H1 (cell line): ENCODE measurements around the gene FPR3. TPM values are rescaled to one million over a fixed set of nuclear protein-coding genes. Genes with fewer than 3 reads are reported as not detected.

Source experiments
- CHD7 ChIP-seq: fragments of 300-600 bp; sonication (generic); IDR thresholded peaks from 2 replicates; pipeline ENCODE4 v1.7.1; 2012; ENCODE audit warnings: low read length, moderate library complexity, mild to moderate bottlenecking, inconsistent platforms; ENCODE audit not compliant: insufficient replicate concordance
- RBBP5 ChIP-seq: IDR thresholded peaks from 2 replicates; pipeline ENCODE4 v1.7.1; 2012; ENCODE audit warnings: low read depth, mild to moderate bottlenecking, inconsistent platforms, low read length, moderate library complexity, borderline replicate concordance
- RFX5 ChIP-seq: IDR thresholded peaks from 2 replicates; pipeline ENCODE4 v1.6.1; 2011; ENCODE audit warnings: low read depth, low read length, improper control_type of control experiment, borderline replicate concordance
- RNF2 ChIP-seq: fragments of 200-900, 300-1000 bp; sonication (generic); IDR thresholded peaks from 2 replicates; pipeline ENCODE4 v1.7.1; 2016; ENCODE audit warnings: borderline replicate concordance, low read depth, mild to moderate bottlenecking, antibody characterized with exemption, low read length; ENCODE audit not compliant: poor library complexity, severe bottlenecking; ENCODE audit errors: missing control alignments
- SP4 ChIP-seq: IDR thresholded peaks from 2 replicates; pipeline ENCODE4 v1.6.1; 2012; ENCODE audit warnings: low read length, inconsistent platforms
- polyA plus RNA-seq, 7 experiments: library from polyadenylated mRNA; depleted of rRNA in 3 of 7; stranded (reverse) in 5 of 7; unstranded in 2 of 7; fragments of >200 nt in 5 of 7; fragments of 200-250 nt in 2 of 7; gene quantifications; 1 replicate in 5 of 7; 2 replicates in 1 of 7; 4 replicates in 1 of 7; pipeline versions ENCODE4 v1.2.1 to v1.2.3, GENCODE V29; 2011 to 2013; ENCODE audit warnings: missing spikeins in 2 of 7, mixed read lengths in 2 of 7
- total RNA-seq: library from RNA; stranded (reverse); fragmentation: NEBNext Ultra II Directional; extraction: Animal tissue kit (Norgen Biotek cat#: 25700); gene quantifications from 2 replicates; pipeline ENCODE4 v1.2.1, GENCODE V29; 2021

The FPR3 gene
- total and polyA plus RNA-seq, 2 of the 8 experiments (the other 6 are each of a cell fraction or from before 2014, with no cell fraction given), result not detected

GRCh38 chr19:51788029-51788428 is 6.9 kb upstream of the FPR3 start (continued):
- TF ChIP-seq RFX5, result no peak
- no peak for TF ChIP-seq RBBP5
- no peak for TF ChIP-seq CHD7
- no peak for TF ChIP-seq SP4
- TF ChIP-seq RNF2, result no peak
